NCI-H2196 treated with DMSO at 0.1 percent for 48 hours (cell line): ENCODE measurements around the gene ECE1.

Source experiments
- DNase-seq: peaks from one replicate; lab custom pipeline; 2025; ENCODE audit not compliant: unreplicated experiment; lab: John Stamatoyannopoulos, UW

The ECE1 gene

DNA sequence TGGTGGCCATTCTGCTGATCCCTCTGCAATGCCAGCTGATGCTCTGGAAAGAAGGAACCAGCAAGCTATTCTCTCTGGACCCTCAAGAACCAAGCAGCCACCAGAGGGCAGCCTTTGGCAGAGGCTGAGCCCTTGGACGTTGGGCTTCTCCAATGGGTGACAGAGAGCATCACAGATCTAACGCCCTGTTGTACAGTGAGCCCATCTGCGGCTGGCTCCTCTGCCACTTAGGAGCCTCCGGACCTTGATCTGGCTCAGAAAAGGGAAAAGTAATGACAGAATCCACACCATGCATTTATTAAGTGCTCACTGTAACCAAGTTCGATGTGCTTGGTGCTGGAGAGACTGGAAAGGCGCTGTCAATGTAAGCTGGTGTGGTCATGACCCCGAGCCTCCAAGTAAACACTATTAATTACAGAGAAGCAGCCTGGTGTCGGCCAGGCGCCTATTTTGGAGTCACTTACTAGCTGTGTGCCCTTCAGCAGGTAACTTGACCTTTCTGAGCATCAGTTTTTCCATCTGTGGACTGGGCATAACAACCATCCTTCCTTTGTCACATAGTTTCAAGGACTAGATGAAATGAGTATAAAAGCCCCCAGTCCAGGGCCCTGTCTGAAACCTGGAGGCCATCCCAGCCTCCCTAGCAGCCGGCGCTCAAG lies 34.9 kb downstream of the ECE1 start:
- DNase-seq, result peak; percentile 77

DNA sequence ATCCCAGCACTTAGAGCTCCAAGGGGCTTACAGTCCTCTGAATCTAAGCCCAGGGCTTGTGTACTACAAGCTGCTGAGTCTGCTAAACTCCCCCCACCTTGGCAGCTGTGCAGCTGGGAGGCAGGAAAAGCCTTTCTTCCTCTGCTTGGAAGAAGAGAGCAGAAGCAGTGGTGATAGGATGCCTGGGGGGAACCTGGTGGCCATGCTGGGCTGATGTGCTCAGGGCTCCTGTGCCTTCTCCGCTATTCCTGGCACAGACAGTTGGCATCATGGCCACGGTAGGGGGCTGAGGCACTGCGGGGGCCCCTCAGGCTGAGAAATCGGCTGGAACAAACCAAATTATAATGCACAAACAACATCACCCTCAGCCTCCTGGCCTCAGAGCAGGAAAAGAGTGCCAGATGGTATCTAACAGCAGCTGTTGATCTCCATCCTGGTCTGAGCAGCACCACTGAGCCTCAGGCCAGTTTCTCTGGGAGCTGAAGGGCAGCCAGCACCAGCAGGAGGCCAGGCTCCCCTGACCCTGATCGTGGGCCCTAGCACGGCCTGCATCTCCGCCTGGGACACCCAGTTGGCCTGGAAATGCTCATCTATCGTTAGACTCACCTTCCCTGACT lies 35.8 kb downstream of the ECE1 start:
- DNase-seq, result no peak

DNA sequence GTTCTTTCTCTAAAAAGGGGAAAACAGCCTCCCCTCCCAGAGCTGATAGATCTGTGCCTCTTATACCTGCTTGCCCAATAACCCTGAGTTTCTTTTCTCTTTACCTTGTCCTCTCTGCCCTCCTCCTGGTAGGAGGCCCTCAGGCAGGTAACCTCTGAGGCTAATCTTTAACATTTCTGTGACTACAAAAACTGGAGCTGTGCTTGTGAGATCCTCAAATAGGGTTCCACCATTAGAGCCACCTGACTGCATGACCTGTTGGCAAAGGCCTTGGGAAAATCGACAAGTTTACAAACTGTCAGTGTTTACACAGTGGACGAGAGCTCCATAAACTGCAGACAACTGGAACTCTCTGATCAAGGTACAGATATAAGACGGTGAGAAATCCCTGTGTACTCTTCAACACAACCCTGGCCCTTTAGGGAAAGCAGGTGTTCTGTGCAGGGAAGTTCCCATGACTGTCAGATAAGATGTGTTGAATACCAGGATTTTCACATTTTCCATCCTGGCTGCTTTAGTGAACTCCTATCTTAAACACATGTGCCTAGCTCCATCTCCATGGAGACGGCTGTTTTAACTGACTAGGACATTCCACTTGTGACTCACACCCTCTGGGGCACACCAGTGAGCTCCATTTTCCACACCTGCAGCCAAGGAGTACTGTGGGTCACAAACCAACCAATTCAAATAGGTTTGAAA lies 38.3 kb downstream of the ECE1 start:
- DNase-seq, result peak; percentile 63

DNA sequence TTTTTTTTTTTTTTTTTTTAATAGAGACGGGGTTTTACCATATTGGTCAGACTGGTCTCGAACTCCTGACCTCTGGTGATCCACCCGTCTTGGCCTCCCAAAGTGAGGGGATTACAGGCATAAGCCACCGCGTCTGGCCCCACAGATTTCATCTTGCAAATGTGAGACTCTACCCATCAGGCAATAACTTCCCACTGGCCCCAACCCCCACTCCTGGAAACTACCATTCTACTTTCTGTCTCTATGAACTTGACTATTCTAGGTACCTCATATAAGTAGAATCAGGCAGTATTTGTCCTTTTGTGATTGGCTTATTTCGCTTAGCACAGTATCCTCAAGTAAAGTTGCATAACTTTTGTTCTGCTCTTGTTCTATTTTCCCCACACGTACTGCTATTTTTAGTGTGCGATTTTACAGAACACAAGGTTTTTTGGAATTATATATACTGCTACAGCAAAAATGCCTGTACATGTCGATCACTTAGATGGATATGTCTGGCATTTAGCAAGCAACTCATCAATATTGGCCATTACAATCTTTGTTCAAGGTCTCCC lies 40.2 kb downstream of the ECE1 start:
- no peak for DNase-seq

DNA sequence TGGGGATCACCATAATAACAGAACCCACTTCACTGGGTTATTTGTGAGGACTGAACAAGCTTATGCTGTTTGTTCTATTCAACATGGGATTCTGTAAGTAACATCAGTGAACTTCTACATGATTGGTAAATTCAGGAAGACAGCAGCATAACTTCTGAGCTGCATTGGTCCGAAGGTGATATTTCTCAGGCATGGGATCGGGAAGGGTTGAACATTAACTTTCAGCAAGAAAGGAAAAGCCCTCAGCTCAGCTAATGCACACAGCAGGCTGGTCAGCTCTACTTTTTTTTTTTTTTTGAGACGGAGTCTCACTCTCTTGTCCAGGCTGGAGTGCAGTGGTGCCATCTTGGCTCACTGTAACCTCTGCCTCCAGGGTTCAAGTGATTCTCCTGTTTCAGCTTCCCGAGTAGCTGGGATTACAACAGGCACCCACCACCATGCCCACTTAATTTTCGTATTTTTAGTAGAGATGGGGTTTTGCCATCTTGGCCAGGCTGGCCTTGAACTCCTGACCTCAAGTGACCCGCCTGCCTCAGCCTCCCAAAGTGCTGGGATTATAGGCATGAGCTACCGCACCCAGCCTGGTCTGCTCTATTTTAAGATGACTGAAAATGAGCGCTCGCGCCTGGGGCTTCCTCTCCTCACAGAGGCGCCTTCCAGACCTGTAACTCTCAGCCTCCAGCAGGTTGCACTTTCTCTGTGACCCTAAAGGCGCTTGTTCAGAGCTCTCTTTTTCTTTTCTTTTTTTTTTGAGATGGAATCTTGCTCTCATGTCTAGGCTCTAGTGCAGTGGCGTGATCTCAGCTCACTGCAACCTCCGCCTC lies 42.2 kb downstream of the ECE1 start:
- DNase-seq, result no peak

DNA sequence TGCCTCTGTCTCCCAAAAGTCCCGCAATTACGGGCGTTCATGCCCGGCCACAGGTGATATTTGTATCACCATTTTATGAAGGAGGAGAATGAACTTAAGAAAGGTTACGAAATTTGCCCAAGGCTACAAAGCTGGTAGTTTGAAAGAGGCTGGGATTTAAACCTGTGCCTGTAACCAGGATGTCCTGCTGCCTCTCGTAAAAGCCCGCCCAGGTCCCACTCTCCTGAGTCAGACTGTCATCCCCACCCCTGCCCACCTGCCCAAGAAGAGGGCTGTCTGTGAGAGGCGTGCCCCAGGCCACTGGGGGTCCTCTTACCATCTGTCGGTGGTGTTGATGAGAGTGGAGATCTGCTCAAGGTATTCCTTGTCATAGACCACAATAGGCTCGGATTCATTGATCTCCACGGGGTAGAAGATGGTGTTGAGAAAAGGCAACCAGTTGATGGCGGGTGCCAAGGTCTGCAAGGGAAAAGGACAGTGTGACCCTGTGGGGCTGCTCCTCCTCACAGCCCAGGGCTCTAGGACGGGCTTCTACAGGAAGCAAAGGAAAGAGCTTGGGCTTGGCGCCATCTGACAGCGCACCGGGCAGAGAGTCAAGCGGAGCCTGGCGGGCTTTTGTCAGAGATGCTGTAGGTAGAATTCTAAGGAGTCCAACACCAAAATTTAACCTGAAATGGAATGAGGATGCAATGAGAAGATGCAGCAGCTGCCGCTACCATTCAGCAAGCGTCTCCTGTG lies 43.2 kb downstream of the ECE1 start:
- DNase-seq, result no peak

DNA sequence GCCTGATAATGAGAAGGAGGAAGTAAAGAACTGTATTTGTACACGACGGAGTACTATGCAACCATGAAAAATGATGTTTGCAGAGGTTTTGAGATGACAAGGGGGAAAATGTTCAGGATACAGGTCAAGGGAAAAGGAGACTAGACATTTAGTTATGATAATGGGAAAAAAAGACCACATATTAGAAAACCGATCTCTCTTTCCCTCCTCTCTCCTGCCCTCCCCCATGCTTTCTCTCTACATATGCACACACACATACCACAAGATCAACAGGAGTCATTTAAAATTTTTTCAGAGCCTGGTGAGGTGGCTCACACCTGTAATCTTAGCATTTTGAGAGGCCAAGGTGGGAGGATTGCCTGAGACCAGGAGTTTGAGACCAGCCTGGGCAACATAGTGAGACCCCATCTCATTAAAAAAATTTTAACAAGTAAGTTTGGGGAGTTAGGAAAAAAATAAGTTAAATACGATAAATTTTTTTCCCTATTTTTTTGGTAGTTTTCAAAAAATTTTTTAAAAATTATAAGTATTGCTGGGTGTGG lies 44.5 kb downstream of the ECE1 start:
- no peak for DNase-seq

DNA sequence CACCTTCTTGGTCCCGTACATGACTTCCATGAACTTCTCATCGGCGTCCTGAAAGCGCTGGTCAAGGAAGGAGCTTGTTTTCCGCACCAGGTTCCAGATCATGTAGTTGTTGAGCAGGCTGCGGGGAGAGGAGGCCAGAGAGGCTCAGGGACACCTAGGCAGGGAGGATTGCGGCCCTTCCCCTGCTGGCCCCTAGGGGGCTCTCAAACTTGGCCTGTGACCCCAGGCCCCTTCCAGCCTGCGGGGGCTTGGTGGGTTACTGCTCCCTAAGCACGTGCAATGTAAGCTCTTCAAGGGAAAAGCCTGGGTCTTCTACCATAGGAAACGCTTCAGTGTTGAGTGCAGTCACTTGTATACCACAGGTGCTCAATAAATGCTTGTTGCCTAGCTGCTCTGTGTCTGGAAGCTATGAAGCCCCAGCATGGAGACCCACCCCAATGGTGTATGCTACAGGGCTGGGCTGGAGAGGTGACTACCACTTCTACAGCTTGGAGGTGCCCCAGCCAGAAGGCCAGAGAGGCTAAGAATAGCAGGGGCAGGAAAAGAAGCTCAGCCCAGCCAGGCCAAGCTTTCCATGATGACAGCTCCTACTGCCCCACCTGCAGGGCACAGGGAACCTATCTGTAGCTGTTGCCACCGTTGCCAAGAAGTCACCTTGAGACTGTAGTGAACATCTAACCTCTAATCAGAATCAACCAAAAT lies 45.1 kb downstream of the ECE1 start:
- no peak for DNase-seq

DNA sequence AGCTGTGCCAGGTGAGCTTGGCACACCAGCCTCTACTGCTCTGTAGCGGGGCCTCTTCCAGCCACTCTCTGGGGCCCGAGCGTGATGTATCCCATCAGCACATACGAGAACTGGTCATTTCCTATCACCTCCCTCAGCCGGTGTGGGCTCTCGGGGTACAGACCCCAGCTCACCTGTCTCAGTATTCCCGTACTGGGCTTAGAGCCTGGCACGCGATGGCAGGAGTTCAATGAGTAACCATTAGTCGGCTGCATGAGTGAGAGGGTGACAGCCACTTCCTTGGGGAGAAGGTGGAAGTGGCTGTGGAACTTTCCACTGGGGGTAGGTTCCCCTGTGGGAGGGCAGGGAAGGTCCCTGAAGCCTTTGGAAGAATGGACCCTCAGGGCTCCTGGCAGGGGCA lies 46.1 kb downstream of the ECE1 start:
- DNase-seq, result no peak

DNA sequence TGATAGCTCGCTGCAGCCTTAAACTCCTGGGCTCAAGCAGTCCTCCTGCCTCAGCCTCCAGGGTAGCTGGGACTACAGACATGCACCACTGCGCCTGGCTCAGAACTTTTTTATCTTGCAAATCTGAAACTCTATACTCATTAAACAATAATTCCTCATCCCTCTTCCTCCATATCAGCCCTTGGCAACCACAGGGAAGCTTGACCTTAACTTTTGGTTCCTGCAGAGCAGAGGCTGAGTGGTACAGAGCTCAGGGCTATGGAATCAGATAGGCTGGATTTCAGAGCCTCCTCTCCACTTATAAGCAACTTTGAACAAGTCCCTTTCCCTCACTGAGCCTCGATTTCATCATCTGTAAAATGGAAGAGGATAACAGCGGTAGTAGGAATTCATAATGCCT lies 47.4 kb downstream of the ECE1 start:
- no peak for DNase-seq

DNA sequence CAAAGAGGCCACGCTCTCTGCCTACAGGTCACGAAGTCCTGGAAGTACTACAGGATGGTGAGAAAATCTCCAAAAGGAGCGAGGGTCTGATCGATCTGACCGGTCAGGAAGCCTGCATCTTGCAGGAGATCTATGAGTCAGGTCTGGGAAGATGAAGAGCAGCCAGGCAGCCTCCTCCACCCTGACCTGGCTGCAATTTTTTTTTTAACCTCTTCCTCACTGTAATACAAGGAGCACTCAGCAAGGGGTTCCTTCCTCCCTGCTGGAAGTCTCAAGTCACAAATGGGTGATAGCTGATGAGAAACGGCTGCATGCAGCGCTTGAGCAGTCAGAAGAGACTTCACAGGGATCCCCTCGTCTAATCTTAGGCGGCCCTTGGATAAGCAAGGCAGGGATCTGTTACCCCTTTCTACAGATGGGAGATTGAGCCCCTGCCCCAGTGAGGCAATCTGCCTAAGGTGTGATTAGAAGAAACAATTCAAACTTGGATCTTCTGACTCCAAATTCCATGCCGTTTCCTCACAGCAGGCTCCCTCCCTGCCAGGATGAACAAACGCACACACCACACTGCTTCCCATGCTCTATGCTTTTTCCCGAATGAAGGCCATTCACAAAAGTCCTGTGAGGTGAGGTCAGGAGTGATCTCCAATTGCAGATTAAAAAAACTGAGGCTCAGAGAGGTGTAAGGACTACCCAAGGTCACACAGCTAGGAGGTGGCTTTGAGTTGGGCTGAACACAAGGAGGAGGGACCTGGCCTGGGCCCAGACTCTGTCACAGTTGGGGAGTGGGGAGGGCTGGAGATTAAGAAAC lies 48.3 kb downstream of the ECE1 start:
- DNase-seq, result no peak

DNA sequence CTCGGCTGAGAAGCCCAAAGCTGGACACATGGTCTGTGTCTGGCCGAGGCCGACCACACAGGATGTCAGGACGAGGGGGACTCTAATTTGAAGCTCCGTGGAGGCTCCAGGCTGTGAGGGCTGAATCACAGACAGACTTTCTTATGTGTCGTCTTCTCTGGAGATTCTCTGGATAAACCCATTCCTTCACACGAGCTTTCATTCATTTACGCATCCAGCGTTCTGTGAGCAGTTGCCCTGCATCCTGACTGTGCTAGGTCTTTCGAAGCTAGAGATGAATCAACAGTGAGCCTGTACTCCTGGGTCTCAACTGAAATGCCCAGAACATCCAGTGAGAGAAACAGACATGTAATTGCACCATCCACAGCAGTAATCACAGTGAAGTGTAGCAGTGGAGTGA lies 49.6 kb downstream of the ECE1 start:
- DNase-seq, result no peak

DNA sequence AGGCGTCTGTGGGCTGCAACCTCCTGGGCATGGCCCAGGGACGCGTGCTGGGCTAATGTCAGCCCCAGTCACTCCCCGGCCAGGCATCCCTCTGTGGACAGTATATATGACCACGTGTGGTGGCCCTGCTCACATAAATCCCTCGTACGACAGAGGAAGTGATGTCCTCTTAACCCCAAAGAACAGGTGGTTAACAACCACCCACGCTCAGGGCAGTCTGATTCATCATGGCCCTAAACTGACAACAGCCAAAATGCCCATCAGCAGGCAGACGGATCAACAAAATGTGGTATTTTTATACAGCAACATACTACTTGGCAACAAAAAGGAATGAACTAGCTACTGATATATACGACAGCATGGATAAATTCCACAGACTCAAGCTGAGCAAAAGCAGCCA lies 51.0 kb downstream of the ECE1 start:
- no peak for DNase-seq

DNA sequence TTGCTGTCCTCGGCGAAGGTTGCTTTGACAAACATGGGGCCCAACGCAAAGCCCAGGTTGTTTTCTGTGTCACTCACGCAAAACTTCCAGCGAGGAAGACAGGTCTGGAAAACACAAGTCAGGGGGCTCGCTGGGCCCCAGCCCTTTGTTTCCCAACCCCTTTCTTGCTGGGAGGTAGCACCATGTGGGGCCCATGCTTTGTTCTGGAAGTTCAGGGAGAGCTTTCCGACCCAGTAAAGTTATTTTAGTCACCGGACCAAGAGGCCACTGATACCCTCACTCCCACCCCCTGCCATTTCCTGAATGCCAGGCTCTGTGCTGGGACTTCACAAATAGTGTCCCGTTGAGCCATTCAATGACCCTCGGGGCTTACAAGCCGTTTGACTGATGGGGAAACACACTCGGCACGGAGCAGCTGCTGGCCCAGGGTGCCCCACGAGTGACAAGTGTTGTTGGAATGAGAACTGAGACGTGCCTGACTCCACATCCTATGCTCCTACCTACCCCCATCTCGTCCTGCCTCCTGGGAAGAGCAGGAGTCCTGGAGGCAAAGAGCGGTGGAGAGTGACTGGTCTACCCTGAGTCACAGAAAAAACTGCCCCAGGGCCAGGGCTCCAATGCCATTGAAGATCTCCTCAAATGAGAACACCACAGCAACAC lies 52.0 kb downstream of the ECE1 start:
- DNase-seq, result no peak

DNA sequence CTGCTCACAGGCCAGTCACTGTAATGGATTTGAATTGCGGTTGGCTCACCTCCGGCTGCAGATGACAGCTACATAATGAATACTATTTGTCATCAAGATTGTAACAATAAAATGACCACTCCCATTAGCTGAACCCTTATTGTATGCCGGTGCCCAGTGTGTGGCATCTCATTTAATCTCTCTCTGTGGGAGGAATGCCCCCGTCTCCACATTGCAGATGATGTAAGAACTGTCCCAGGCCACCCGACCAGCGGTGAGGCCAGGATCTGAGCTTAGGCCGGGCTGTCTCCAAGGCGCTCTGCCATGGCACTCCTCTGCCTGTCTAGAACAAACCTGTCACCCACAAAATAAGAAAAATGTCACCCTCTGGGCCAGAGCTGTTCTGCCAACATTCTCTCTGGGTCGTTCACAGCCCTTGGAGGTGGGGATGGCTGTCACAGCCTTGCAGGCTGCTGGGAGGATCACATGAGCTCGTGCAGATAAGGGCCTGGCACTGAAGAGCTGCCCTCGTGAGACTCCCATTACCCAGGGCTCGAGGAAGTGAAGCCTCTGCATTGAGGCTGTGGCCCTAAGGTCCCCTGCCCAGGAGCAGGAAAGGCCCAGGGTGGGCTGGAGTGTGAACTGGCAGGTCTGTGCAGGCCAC lies 52.7 kb downstream of the ECE1 start:
- DNase-seq, result no peak

DNA sequence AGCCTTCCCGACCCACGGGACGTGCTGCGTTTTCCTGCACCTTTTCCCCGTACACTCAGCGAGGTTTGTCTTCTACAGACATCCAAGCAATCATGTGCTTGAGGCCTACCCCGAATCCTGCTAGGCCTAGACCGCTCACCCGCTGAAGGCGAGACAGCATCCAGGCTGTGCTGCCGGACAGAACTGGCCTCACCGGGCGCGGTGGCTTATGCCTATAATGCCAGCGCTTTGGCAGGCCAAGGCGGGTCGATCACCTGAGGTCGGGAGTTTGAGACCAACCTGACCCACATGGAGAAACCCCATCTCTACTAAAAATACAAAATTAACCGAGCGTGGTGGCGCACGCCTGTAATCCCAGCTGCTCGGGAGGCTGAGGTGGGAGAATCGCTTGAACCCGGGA lies 54.1 kb downstream of the ECE1 start:
- no peak for DNase-seq

DNA sequence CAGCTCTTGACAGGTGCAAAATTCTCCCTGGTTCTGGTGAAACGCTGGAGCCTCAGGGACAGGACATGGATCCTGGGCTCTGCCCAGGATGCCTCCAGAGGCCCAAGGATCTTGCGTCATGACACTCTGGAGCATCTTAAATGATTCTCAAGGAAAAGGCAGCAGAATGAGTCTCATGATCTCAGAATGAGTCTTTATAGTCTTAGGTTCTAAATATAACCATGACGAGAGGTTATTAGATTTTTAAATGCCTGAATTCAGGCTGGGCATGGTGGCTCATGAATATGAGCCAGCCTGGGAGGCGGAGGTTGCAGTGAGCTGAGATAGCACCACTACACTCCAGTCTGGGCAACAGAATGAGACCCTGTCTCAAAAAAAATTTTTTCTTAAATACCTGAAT lies 55.5 kb downstream of the ECE1 start:
- no peak for DNase-seq

DNA sequence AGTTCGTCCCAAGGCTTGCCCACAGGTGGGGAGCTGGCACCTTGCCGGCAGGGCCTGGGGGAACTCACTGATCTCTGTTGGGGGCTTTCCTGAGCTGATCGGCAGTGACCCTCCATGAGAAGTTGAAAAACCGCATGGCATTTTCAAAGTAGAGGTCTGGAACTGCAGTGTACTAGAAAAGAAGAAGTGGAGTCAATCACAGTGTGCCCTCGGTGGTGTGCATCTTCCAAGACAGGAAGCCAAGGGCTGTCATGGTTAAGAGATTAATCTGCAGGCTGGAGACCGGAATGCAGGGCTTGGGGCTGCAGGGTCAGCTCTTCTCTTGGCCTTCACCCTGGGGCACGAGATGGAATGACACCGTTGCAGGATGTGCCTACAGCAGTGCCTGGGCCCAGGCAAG lies 56.8 kb downstream of the ECE1 start:
- DNase-seq, result no peak
